Left renal pelvis (tissue), 4 donors: ENCODE measurements around the gene STAG1. TPM values are rescaled to one million over a fixed set of nuclear protein-coding genes. Genes with fewer than 3 reads are reported as not detected.
"Not testable (repeated sequence)": the region's sequence is repeated elsewhere in the genome, so short reads cannot be mapped to it uniquely, and the experiment has no call there.

Source experiments
- DNase-seq, 4 donors: peaks; one replicate each; pipeline ENCODE4 v3.0.0-alpha.2; 2013; ENCODE audit warnings: low read depth in 4 of 4, low spot score in 3 of 4
- polyA plus RNA-seq, 4 donors: library from polyadenylated mRNA; unstranded; fragments of 120-200 nt; gene quantifications; one replicate each; pipeline ENCODE4 v1.2.1, GENCODE V29; 2013; ENCODE audit not compliant: insufficient read length in 4 of 4

The STAG1 gene
- polyA plus RNA-seq, 4 donors: 46.1 to 57.5 (median 51.8) TPM

DNA sequence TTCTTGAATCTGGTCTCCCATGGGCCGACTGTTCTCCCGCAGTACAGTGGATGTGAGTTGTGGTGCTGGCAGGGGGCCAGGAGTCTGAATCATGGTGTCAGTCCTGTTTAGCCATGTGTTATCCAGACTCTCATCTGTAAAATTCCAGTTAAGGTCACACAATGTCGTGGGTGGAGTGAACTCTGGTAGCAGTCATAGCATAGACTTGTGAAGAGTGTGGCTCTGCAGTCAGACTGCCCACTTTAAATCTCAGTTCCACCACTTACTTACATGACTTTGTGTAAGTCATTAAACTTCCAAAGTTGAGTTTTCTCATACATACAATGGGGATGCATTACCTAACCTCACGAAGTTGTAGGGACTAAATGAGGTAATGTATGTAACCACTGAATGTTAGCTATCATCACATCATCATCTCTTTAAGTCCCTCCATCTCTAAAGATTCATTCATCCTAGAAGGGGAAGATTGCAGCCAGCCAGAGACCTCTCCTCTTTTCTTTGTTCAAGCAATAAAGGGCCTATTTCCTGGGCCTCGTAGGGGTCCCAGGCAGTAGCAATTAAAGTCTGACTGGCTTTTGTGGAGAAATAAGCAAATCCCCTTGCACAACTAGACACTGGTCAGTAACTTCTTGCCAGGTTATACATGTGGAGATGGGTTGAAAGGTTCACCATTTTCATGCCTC is 408.2 kb downstream of the STAG1 start:
- no peak for DNase-seq

- DNase-seq: no peak
Observed at GRCh38 chr3:136343446-136343845, 408.7 kb downstream of the STAG1 start.

DNA sequence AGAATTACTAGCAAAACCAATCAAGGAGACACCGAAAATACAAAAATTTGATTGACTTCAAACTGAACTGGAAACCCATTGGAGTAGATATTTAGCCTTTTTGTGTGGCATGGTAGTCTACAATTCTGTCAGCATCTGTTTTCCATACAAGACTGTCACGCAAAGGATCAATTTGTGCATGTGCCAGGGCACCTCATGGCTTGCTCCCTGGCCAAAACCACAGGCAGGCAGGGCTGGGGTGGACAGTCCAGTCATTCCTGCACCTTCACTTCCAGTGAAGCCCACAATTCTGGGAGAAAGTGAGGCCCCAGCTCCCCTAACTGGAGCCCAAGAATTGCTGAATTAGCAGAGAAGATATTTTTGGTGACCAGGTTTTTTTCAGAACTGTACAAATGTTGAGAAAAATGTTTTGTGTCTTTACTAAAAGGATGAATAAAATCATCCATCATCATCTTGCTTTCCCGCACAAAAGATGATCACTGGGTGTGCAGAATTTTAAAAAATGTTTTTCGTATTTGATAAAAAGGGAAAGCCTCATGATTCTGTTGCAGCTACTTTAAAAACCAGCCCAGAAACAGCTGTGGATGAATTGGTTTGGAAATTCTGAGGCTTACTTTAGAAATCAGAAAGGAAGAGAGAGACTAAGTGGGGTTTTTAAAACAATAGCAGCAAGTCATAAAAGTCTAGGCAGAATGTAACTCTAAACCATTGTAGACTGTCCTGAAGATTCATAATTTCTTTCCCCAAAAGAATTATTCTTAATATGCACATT is 415.7 kb downstream of the STAG1 start:
- DNase-seq: no peak

DNA sequence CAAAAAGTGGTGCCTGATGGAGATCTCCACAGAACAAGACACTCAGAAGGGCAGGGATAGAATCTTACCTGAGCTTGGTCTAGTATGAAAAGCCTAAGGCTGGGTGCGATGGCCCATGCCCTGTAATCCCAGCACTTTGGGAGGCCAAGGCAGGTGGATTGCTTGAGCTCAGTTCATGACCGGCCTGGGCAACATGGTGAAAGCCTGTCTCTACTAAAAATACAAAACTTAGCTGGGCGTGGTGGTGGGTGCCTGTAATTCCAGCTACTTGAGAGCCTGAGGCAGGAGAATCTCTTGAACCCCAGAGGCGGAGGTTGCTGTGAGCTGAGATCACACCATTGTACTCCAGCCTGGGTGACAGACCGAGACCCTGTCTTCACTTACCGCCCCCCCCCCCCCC is 417.5 kb downstream of the STAG1 start:
- not testable (repeated sequence) for DNase-seq

GRCh38 chr3:136334209-136334608 is 418.0 kb downstream of the STAG1 start:
- no peak for DNase-seq

GRCh38 chr3:136332776-136333175 is 419.4 kb downstream of the STAG1 start:
- no peak for DNase-seq

DNA sequence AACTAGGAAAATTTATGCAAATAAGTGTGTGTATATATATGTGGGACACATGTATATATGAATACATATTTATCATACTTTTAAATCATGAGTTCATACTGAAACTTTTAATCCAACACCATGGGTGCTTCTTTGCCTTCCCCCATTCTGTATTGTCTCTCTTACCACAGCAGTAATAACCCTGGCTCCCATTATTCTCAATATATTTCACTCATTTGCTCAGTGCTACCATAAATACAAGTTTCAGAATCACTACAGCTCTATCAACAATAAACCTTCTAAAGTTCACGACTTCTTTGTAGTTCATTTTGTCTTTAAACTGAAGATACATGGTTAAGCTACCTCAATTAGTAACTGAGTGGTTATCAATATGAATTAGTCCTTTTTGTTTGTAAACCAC is 419.9 kb downstream of the STAG1 start:
- DNase-seq: no peak

DNA sequence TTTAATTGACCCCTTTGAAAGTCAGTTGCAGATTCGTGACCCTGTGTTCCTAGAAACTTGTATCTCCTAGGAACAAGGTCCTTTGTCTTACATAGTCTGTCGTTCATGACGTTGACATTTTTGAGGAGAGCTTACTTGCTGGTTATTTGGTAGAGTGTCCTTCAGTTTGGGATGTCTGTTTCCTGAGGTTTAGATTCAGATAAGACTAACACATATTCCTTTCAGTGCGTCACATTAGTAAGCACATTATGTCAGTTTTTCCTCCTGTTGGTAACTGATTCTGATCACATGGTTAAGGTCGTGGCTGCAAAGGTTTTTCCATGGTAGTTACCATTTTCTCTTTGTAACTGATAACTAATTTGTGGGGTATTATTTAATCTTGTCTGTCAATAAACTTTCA is 421.3 kb downstream of the STAG1 start:
- DNase-seq: no peak

- DNase-seq: no peak
Observed at GRCh38 chr3:136329593-136329992, 422.6 kb downstream of the STAG1 start.

GRCh38 chr3:136327671-136328070 is 424.5 kb downstream of the STAG1 start:
- DNase-seq: no peak

DNA sequence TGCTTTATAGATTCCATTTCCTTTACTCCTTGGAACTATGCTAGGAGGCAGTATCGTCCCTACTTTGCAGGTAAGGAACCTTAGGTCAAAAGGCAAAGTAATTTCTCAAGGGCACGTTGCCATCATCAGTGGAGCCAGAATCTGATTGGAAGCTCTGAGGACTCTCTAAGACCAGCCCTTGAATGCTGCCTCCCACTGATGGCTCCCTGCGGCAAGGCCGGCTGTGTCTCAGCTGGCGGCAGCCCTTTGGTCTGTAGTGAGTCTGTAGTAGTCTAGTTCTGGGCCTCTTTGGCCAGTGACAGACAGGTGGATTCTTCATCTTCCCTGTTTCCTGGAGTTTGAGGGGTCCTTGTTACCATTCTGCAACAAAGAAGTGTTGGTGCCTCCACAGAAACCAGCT is 425.9 kb downstream of the STAG1 start:
- DNase-seq: no peak

DNA sequence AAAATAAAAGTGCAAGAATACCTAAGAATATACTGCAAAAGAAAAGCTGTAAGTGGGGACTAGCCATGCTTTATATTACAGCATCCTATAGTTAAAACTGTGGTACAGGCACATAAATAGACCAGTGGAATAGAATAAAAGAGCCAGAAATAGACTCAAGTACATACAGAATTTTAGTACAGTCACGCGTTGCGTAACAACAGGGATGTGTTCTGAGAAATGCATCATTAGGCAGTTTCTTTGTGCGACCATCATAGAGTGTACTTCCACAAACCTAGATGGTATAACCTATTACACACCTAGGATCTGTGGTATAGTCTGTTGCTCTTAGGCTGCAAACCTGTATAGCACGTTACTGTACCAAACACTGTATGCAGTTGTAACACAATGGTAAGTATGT is 440.2 kb downstream of the STAG1 start:
- no peak for DNase-seq

DNA sequence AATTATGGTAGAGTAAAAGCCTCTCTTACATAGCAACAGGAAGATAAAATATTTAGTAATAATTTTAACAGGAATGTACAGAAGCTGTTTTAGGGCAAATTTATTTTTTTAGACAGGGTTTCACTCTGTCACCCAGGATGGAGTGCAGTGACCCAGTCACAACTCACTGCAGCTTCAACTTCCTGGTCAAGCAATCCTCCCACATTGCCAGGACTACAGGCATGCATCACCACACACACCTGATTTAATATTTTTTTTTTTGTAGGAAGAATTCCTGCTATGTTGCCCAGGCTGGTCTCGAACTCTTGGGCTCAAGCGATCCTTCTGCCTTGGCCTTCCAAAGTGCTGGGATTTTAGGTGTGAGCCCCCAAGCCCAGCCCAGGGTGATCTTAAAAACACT is 440.9 kb downstream of the STAG1 start:
- DNase-seq: no peak

DNA sequence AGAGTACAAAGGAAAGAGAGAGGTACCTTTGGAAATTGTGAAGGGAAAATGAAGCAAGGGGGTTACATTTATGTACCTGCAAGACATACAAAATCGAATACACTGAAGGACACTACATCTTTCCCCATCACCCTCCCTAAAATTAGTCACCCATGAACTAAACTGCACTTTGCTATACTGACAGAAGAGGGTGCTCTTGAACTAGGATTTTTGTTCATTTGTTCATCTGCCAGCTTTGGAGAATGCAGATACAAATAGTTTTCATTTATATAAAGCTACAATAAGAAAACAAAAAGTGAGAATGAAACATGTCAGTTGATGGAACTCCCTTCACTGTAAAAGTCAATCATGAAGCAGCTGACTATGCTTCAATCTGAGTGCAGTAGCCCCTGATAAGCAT is 446.3 kb downstream of the STAG1 start:
- no peak for DNase-seq

DNA sequence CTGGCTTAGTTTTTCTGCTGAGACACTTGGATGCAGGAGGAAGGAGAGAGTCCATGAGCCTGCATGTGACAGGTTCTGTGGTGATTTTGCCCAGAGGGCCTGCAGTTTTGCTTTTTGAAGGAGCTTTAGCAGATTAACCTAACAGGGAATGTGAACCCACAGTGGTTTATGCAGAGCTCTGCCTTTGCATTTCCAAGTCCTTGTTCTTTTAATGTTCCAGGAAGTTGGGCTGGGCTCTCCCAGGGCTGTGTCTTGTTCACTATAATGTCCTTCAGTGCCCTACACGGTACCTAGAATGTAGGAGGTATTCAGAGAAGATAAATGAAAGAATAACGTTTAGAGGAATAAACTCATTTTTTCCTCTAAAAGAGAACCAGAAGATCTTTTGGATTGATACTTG is 451.7 kb downstream of the STAG1 start:
- DNase-seq: no peak

- no peak for DNase-seq
Observed at GRCh38 chr3:136297826-136298225, 454.4 kb downstream of the STAG1 start.

DNA sequence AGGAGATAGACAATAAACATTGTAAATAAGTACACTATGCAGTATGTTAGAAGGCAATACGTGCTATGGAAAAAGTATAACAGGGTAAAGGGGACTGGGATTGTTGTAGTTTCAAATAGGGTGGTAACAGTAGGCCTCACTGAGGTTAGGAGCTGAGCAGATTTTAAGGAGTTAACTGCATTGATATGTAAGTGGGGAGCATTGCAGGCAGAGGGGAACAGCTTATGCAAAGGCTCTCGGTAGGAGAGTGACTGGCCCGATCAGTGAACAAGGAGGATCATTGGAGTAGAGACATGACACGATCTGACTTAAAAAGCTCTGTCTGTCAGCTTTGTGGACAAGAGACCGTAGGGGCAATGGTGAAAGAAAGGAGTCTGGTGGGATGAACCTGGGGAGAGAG is 455.2 kb downstream of the STAG1 start:
- DNase-seq: no peak

DNA sequence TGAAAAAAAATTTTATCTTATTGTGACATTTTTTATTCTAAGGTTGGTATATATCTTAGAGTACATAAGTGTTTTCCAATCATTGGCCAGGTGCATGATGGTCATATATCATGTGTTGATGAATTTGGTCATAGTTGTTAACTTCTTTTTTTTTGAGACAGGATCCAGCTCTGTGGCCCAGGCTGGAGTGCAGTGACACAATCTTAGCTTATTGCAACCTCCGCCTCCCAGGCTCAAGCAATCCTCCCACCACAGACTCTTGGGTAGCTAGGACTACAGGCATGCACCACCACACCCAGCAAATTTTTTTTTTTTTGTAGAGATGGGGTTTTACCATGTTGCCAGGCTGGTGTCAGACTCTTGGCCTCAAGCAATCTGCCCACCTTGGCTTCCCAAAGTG is 458.0 kb downstream of the STAG1 start:
- no peak for DNase-seq

DNA sequence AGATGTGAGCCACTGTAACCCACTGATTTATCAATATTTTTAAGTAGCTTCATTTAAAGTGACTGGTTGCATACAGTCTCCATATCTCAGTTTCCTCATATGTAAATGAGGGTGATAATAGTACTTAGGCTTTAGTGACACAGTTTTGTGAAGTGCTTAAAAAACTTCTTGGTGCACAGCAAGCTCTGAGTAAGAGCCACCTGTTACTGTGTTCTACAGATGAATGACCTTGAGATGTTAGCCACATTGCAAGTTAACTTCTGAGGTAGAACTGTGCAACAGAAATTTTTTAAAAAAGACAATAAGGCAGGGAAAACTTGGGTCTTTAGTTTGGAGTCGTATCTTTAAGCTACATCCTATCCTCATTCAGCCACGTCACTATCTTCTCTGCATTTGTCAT is 458.9 kb downstream of the STAG1 start:
- no peak for DNase-seq

GRCh38 chr3:136292500-136292899 is 459.7 kb downstream of the STAG1 start:
- no peak for DNase-seq

GRCh38 chr3:136291302-136291701 is 460.9 kb downstream of the STAG1 start:
- DNase-seq: no peak
